GM10266 (cell line): Measurements from ENCODE around the gene NIPAL4.

Experiments
- DNase-seq: peaks from one replicate; pipeline ENCODE4 v3.0.0; 2012; ENCODE audit errors: extremely low spot score
- TF ChIP-seq, protein P1 (sequence below): IDR thresholded peaks from 2 replicates; pipeline ENCODE4 v1.5.1; 2012; ENCODE audit warnings: mild to moderate bottlenecking, low read depth; ENCODE audit not compliant: control insufficient read depth, insufficient read depth; ENCODE audit errors: missing control alignments

Gene NIPAL4

GRCh38 chr5:157523976-157524375 is 64.0 kb downstream of the NIPAL4 start:
- no peak for DNase-seq
- TF ChIP-seq, protein P1, sequence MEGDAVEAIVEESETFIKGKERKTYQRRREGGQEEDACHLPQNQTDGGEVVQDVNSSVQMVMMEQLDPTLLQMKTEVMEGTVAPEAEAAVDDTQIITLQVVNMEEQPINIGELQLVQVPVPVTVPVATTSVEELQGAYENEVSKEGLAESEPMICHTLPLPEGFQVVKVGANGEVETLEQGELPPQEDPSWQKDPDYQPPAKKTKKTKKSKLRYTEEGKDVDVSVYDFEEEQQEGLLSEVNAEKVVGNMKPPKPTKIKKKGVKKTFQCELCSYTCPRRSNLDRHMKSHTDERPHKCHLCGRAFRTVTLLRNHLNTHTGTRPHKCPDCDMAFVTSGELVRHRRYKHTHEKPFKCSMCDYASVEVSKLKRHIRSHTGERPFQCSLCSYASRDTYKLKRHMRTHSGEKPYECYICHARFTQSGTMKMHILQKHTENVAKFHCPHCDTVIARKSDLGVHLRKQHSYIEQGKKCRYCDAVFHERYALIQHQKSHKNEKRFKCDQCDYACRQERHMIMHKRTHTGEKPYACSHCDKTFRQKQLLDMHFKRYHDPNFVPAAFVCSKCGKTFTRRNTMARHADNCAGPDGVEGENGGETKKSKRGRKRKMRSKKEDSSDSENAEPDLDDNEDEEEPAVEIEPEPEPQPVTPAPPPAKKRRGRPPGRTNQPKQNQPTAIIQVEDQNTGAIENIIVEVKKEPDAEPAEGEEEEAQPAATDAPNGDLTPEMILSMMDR = no peak
